Tongue (tissue), 2 donors: ENCODE data around the gene TTLL10. TPM values are rescaled to one million over a fixed set of nuclear protein-coding genes. Genes with fewer than 3 reads are reported as not detected.
"Not testable (repeated sequence)": the region's sequence is repeated elsewhere in the genome, so short reads cannot be mapped to it uniquely, and the experiment has no call there.

ENCODE experiments used
- DNase-seq: peaks from one replicate; pipeline ENCODE4 v3.0.0-alpha.2; 2015
- total RNA-seq: library from RNA; depleted of rRNA; stranded (reverse); fragments of >200 nt; gene quantifications from one replicate; pipeline ENCODE4 v1.2.3, GENCODE V29; 2014

TTLL10 gene
- total RNA-seq, 1 donor from 2014 or later, result 0.41 TPM

DNA sequence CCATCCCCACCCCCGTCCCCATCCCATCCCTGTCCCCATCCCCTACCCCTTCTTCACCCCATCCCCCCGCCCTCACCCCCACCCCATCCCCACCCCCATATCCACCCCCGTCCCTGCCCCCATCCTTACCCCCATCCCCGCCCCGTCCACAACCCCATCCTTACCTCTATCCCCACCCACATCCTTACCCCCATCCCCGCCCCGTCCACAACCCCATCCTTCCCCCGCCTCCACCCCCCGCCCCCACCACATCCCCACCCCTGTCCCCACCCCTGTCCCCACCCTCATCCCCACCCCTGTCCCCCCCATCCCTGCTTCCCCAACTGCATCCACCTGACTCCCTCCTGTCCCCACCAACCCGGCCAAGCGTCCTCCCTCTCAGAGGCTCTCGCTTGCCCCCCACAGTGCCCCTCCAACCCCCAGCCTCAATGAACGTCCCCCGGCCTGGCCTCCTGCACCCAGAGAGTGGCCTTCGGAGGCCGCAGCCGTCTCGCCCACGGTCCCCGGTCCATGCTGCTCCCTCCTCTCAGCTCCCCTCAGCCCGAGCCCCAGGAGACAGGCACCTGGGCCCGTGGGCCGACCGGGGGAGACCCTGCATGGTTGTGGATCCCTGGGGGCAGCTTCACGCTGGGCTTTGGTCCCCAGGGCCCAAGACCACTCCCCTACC is 32.3 kb upstream of the TTLL10 start:
- no peak for DNase-seq

DNA sequence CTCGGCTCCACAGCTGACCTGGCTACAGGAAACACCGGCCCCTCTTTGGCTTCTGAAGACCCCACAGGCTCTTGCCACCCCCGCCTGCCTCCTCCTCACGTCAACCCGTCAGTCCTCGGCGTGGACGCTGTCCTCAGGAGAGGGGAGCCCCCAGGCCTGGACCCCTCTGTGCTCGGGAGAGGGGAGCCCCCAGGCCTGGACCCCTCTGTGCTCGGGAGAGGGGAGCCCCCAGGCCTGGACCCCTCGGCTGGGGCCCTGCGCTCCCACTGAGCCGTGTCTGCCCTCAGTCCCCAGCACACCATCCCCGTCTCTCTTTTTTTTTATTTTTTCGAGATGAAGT is 31.8 kb upstream of the TTLL10 start:
- DNase-seq, result no peak

GRCh38 chr1:1142352-1142751 is 31.3 kb upstream of the TTLL10 start:
- DNase-seq, result not testable (repeated sequence)

GRCh38 chr1:1142844-1143243 is 30.8 kb upstream of the TTLL10 start:
- no peak for DNase-seq

- no peak for DNase-seq
These were observed 30.0 kb upstream of the TTLL10 start for GRCh38 chr1:1143636-1144035.

- DNase-seq, result peak; percentile 60
These were observed 29.4 kb upstream of the TTLL10 start for GRCh38 chr1:1144122-1144842.

DNA sequence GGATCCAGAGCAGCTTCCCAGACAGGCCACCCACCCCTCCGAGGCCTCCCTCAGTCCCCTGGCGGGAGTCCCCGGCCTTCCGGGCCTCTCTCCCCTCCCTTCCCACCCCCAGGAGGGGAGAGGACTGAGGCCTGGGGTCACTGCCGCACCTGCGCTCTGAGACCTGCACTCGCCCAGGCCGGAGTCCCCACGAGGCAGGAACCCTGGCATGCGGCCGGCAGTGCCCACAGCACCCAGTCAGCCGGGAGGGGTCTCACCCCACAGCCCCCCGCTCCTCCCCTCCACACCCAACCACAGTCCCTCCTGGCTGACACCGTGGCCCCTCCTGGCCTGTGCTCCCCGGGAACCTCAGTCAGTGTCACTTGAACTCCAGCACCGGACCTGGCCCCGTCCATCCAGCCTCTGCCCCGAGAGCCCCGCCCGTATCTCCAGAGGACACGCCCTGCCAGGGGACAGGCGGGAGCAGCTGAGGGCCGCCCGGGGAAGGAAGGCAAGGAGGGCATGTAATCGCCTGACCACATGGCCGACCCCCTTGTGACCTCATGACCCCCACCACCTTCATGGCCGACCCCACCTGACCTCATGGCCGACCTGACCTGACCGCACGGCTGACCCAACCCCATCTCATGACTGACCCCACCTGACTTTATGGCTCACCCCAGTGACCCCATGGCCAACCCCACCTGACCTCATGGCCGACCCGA is 28.7 kb upstream of the TTLL10 start:
- DNase-seq, result no peak

- no peak for DNase-seq
These were observed 28.1 kb upstream of the TTLL10 start for GRCh38 chr1:1145547-1145914.

DNA sequence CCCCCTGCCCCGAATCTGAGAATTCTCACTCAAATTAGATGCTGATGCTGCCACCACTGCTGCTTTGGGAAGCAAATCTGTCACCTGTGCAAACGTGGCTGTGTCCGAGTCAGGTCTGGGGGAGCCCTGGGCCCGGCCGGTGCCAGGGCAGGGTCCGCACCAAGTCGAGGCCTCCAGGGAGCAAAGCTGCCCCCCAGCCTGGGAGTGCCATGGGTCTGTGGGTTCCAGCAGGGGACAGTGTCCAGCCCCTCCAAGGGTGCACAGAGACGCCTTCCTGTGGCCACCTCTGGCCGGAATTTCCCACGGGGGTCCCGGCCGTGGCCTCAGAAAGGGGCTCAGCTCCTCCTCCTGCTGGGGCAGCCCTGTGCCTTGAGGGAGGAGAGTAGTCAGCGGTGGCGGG is 27.7 kb upstream of the TTLL10 start:
- no peak for DNase-seq

DNA sequence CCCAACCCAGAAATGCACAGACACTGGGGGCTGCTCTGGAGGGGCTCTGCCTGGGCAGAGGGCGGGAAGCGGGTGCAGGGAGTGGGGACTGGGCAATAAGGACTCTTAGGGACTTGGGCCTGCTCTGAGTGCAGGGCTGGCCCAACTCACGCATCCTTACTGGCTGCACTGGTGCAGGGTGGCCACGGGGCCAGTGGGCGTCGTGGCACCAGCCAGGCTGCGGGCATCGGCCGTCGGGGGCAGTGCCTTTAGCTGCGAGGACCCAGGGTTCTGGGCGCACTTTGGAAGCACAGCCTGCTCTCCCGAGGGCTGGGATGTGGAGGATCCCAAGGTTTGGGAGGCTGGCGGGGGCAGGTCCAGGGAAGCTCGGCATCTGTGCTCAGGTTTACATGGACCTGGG is 27.1 kb upstream of the TTLL10 start:
- no peak for DNase-seq

DNA sequence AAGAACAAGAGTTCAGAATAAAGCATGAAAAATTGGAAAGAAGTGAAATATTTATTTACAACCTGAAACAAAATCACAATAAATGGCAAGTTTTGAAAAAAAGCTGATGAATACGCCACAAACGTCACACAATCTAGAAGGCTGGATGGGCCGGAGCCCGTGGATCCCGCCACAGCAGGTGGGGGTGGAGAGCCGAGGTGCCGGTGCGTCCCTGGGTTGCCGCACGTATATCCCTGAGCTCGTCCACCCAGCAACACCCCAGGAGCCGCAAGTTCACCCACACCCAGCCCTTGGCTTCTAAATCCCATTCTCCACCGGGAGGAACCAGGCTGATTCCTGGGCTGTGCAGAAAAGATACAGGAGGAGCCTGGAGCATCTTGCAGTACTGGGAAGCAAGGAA is 25.6 kb upstream of the TTLL10 start:
- DNase-seq, result no peak

DNA sequence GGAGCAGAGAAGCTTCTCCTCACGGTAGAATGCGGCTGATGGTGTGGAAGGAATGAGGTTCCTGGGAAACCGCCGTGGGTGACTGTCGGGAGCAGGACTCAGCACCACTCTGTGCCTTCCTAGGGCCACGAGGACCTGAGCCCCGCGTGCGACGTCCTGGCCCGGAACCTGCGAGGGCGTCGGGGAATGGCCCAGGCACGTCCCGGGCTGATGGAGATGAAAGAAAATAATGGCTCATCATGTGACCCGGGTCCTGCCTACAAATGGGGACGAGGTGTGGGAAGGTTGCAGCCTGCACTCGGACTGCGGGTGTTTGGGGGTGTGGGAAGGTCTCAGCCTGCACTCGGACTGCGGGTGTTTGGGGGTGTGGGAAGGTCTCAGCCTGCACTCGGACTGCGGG is 25.1 kb upstream of the TTLL10 start:
- no peak for DNase-seq

DNA sequence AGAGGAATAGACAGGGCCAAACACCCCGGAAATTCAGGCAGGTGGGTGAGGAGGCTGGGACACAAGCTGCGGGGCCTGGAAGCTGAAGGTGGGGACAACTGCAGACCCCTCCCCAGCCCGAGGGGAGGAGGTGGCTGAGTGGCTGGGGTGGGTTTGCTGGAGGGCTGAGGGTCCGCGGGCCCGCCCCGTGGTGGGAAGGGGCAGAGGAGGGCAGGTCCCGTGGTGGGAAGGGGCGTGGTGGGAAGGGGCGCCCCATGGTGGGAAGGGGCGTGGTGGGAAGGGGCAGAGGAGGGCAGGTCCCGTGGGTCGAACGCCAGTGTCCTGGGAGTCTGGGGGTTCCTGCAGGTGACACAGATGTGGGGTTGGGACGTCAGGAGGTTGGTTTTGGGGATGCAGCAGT is 24.3 kb upstream of the TTLL10 start:
- DNase-seq, result no peak

- DNase-seq, result no peak
These were observed 23.6 kb upstream of the TTLL10 start for GRCh38 chr1:1150100-1150499.

GRCh38 chr1:1151306-1151705 is 22.4 kb upstream of the TTLL10 start:
- DNase-seq, result no peak

GRCh38 chr1:1152431-1152830 is 21.2 kb upstream of the TTLL10 start:
- DNase-seq, result not testable (repeated sequence)

GRCh38 chr1:1153215-1153614 is 20.5 kb upstream of the TTLL10 start:
- DNase-seq, result not testable (repeated sequence)

DNA sequence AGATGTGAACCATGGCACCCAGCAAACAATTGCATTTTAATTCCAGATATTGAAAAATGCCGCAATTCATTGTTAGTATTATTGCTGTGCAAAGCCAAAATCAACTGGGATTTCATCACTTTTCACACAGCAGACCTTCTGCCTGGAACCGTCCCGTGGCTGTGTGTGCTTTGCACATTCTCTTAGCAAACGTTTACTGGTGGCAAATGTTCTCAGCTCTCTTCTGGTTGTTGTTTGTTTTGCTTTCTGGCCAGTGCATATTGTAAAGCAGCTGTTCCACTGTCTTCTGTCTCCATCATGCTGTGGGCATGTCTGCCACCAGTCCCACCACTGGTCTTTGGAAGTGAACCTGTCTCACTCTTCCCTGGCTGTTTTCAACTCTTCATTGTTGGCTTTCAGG is 19.8 kb upstream of the TTLL10 start:
- DNase-seq, result no peak

GRCh38 chr1:1155258-1155657 is 18.4 kb upstream of the TTLL10 start:
- DNase-seq, result no peak

GRCh38 chr1:1156140-1157032 is 17.3 kb upstream of the TTLL10 start:
- no peak for DNase-seq

- DNase-seq, result no peak
These were observed 16.7 kb upstream of the TTLL10 start for GRCh38 chr1:1157033-1157365.

DNA sequence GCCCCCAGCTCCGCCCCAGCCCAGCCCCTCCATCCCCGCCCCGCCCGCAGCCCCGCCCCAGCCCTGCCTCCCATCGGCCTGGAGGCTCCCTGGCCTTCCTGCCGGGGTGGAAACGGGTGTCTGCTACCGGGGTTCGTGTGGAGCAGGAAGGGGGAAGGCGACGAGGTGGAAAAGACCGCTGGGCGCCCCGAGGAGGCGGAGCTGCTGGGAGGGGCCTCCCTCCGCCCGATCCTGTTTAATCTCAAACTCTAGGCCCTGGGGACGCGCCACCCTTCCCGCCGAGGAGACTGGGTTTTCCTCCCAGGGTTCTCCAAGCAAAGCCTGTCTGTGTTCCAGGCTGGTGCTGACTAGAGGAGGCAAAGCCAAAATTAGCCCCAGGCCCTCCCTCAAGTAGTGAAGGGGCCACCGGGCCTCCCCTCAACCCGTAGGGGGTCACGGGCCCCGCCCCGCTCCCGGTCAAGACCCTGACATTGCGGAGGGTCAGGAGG is 16.2 kb upstream of the TTLL10 start:
- peak; percentile 85 for DNase-seq
